ENCODE results near the gene UROD.

Gene UROD

GRCh38 chr1:45009296-45009865 lies 2.7 kb upstream of the UROD start:
- FAIRE-seq: no peak

DNA sequence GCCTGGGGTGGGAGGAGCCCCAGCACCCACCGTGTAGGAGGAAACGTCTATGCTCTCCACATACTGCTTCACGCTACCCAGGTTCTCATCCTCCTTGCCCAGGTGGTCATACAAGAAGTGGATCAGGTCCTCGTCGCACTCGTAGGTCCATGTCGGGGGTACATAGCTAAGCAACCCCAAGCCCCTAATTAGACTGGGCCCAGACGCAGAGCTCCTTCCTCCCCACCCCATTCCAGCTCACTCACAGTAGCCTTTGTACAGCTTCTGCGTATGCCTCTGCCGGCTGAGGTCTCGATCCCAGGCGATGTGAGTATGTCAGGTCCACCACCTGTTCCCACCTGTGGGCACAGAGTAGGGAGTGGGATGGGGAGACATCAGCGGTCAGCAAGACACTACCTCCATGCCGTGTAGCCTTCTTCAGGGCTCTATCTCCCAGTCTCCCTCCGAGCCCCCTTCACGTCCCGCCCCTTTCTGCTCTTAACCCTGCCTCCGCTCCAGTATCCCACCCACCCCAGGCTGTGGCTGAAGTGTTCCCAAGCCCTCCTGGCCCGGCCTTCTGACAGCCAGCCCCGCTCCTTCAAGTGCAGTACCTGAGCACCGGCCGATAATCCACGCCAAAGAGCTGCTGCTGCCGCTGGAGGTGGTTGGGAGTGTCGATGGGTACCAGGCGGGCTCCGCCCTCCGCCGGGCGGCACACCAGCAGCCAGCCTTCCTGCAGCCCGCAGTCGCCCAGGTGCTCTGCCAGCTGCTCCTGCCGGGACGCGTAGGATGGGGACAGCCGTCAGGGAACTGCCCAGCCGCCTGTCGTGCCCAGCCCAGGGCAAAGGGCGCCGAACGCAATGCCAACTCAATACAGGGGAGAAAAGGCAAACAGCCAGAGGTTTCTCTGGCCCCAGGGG lies 1.8 kb upstream of the UROD start:
- FAIRE-seq: no peak

- no peak for FAIRE-seq
Measured at GRCh38 chr1:45010855-45011811, 921 bp upstream of the UROD start, which contains the start of gene HECTD3. TSS of gene HECTD3 (minus strand) at chr1:45011324. CDS start at chr1:45011257, 67 bp downstream.

GRCh38 chr1:45012639-45013278 lies 705 bp downstream of the UROD start:
- no peak for FAIRE-seq

- no peak for FAIRE-seq
Measured at GRCh38 chr1:45013551-45014209, 1.6 kb downstream of the UROD start.

DNA sequence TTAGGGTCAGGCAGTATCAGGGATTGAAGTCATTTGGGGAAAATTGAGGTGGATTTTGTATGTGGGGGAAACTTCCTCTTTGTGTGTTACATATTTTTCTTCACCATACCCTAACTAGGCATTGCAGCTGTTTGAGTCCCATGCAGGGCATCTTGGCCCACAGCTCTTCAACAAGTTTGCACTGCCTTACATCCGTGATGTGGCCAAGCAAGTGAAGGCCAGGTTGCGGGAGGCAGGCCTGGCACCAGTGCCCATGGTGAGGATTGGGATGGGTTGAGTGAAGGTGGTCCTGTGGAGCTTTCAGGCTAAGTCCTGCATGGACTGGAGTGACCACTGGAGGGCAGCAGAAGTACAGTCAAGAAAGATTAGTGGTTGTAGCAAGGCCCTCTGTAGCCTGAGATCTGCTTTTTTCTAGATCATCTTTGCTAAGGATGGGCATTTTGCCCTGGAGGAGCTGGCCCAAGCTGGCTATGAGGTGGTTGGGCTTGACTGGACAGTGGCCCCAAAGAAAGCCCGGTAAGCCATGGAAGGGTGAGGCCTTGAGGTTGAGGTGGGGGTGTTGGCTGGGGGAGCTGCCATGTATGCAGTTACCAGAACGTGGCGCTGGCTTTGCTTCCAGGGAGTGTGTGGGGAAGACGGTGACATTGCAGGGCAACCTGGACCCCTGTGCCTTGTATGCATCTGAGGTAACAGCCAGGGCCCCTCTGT lies 2.4 kb downstream of the UROD start:
- FAIRE-seq: no peak

DNA sequence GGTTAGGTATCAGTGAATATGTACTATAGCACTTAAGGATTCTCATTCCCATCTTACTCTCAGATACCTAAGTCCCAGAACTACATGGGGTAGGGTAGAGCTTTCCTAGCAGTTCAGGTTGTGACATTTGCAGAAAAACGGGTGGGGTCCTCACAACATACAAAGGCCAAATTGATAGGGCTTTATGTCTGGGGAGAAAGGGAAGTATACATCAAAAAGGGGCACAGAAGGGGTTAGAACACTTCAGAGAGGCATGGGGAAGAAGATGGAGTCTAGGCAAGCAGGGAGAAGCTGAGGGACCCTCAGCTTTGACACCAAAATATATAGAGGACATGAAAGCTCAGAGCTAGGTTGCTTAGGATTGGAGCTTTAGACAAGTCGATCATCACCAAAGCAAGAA lies 3.6 kb downstream of the UROD start:
- FAIRE-seq: no peak

DNA sequence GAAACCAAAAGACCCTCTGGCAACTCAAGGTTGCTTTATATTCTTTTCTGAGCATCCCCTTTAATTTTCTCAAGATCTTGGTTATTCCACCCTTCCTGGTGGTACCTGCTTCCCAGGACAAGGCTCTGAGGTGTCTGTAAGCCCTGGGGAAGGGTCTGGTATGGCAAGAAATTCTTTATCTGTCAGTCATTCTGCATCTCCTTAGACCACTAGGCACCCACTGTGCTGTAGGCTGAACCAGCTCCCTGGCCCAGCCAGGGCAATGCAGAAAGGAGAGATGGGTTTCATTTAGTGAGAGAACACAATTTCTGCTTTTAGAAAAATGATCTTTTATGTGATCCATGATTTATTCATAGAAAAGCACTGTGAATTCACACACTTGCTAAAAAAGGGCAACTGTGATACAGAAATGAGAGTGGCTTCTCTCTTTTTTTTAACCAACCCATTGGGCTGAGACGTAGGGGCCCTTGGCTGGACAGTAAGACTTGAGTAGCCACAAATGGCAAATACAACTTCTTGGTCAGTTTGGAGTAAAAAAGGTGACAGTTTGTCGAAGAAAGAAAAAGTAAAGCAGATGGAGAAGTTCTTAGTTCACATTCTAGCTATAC lies 4.1 kb downstream of the UROD start:
- no peak for FAIRE-seq

- FAIRE-seq: no peak
Measured at GRCh38 chr1:45016767-45017166, 4.7 kb downstream of the UROD start.

GRCh38 chr1:45018599-45019230 lies 6.7 kb downstream of the UROD start:
- FAIRE-seq: no peak

GRCh38 chr1:45023663-45024062 lies 11.6 kb downstream of the UROD start:
- FAIRE-seq: no peak

DNA sequence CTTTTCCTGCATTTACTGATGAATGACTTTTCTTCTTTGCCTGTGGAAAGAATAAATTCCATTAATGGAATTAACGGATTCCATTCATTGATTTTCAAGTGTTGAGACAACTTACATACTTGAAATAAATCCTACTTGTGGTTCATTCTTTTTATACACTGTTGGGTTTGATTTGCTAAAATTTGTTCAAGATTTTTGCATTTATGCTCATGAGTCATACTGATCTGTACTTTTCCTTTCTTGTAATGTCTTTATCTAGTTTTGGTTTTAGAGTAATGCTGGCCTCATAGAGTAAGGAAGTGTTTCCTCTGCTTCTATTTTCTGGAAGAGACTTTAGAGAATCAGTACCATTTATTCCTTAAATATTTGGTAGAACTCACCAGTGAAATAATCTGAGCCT lies 14.4 kb downstream of the UROD start:
- no peak for FAIRE-seq

DNA sequence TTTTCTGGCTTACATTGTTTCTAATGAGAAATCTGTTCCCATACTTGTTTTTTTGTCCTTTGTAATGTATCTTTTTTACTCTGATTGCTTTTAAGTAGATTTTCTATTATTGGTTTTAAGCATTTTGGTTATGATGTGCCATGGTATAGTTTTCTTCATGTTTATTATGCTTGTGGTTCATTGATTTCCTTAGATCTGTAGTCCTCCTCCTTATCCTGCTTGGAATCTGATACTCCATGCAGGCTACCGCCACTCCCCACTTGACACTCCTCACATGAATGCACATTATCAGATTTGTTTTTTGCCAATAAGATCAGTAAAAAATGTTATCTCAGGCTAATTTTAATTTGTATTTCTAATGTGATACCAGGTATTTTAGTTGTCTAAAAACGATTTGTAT lies 20.8 kb downstream of the UROD start:
- no peak for FAIRE-seq

DNA sequence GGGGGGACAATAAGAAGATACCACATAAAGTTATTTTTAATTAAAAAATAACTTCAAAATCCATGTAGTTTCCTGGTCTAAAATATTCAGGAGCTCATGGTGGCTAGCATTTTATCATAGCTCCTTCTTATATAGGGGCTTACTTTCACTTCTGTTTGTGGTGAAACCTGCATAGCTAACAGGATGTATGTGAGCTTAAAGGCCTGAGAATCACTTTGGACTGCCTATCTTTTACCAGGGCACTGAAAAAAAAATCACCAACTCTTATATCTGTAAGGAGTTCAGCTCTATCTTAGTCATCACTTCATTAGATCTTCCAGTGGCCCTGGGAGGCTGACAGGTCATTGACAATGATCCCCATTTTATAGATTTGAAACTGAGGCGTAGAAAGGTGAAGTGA lies 21.3 kb downstream of the UROD start:
- no peak for FAIRE-seq

DNA sequence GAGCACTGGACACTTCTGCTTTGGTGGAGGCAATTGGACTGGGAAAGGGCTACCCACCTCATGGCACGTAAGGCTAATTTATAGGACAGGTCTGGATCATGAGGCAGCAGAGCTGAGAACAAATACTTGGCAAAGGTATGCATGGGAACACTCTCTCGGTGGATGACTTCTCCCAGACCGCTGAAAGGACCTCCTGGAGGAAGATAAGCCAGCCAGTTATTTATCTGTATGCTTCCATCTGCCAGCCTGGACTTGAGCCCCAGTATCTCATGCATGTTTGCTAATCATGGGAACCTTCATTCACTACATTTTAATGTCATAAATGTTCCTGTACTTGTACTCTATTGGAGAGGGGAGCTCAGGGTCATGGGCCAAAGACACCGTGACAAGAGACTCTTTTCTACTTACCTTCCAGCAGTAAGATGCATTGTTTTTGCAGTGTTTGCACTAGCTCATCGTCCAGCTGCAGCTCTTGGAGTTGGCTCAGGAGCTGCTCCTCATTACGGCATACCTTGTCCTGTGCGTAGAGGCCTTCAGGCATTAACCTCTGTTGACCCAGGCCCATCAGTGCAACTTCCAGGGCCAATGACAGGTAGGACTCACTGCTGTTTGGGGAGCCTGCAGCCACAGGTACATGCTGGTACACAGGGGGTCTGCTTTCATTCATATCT lies 23.7 kb downstream of the UROD start:
- FAIRE-seq: no peak

DNA sequence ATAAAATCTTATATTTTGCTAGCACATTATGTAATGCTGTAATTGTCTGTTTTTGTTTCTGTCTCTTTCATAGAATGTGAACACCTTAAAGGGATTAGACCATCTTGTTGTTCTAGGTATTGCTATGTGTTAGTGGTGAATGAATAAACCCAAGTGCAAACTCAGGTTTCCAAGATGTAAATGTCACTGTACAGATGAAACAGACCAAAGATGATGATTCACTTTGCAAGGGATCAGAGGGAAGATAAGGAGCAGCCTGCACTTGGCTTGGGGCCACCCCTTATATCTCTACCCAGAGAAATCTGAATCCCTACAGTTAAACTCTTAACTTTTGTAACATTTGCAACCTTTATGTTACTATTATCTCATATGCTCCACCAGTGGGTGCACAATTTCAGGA lies 25.4 kb downstream of the UROD start:
- FAIRE-seq: no peak

- FAIRE-seq: no peak
Measured at GRCh38 chr1:45038240-45038639, 26.2 kb downstream of the UROD start.

DNA sequence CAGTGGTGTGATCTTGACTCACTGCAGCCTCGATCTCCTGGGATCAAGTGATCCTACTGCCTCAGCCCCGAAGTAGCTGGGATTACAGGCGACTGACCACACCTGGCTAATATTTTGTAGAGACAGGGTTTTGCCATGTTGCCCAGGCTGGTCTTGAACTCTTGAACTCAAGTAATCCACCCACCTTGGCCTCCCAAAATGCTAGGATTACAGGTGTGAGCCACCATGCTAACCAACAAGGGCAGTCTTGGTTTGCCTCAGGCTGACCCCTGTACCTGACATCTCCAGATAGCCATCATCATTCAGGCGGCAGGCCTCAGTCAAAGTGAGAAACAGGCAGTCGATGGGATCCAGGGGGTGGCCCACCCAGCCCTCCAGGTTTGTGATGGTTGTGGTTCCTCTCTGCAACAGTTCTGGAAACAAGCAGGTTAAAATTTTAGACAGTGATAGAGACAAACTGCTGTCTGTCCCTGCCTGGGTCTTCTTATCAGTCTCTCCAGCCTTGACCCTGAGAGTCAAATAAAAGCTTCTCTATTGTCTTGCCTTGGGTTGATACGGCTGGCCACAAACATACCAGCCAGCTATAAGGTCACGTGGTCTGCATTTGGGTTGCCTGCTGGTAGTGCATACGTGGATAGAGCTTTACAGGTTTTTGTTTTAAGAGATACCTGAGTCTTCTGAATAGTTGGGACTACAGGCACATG lies 26.8 kb downstream of the UROD start:
- no peak for FAIRE-seq

GRCh38 chr1:45040297-45040696 lies 28.2 kb downstream of the UROD start:
- no peak for FAIRE-seq
